ENCODE results near the gene INPP5A. TPM values are rescaled to one million over a fixed set of nuclear protein-coding genes. Genes with fewer than 3 reads are reported as not detected.

INPP5A gene
- total RNA-seq, 1 donor from 2014 or later: 36.3 TPM

DNA sequence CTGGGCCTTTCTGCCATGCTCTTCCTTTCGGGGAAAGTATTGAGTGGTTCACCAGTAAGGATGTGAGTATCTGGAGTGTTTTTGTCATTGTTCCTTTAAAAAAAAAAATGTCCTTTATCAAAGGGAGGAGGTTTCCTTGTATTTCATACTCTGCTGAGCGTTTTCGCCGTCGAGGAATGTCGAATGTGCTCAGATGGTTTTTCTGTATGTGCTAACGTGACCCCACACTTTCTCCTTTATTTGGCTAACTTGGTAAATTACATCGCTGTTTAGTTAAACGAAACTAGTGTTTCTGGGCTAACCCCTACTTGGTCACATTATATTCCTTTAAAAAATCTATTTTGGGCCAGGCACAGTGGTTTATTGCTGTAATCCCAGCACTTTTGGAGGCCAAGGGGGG, 45.9 kb downstream of the INPP5A start:
- Mint-ChIP-seq H3K36me3 (ENCODE audit: unreplicated experiment) (peaks cover 4% of the 10 kb centered on the region), H3K4me3 (ENCODE audit: unreplicated experiment) (no peak overlapping the region), H3K4me1 (ENCODE audit: low read depth, unreplicated experiment) (peaks cover 22% of the 10 kb centered on the region), H3K9me3 (ENCODE audit: unreplicated experiment) (no peaks in the 10 kb centered on the region), H3K27ac (ENCODE audit: unreplicated experiment) (no peak overlapping the region), H3K27me3 (ENCODE audit: unreplicated experiment) (no peaks in the 10 kb centered on the region)
- TF ChIP-seq CTCF (IDR thresholded peaks at IDR 0.05; ENCODE audit: partially characterized antibody, unreplicated experiment): no peak
- no peak for DNase-seq

- H3K9me3 Mint-ChIP-seq (ENCODE audit: unreplicated experiment): no peaks in the 10 kb centered on the region
- no peak for DNase-seq
- H3K36me3 Mint-ChIP-seq (ENCODE audit: unreplicated experiment): peaks cover 4% of the 10 kb centered on the region
- H3K27me3 Mint-ChIP-seq (ENCODE audit: unreplicated experiment): no peaks in the 10 kb centered on the region
- peaks cover 24% of the 10 kb centered on the region for H3K4me1 Mint-ChIP-seq (ENCODE audit: low read depth, unreplicated experiment)
- H3K4me3 Mint-ChIP-seq (ENCODE audit: unreplicated experiment): no peak overlapping the region
- no peak for TF ChIP-seq CTCF (IDR thresholded peaks at IDR 0.05; ENCODE audit: partially characterized antibody, unreplicated experiment)
- no peak overlapping the region for H3K27ac Mint-ChIP-seq (ENCODE audit: unreplicated experiment)
Observed at GRCh38 chr10:132584081-132584480, 46.5 kb downstream of the INPP5A start.

GRCh38 chr10:132585732-132586722, 48.4 kb downstream of the INPP5A start:
- TF ChIP-seq CTCF (IDR thresholded peaks at IDR 0.05; ENCODE audit: partially characterized antibody, unreplicated experiment): no peak
- Mint-ChIP-seq H3K9me3 (ENCODE audit: unreplicated experiment) (no peaks in the 10 kb centered on the region), H3K36me3 (ENCODE audit: unreplicated experiment) (peaks cover 4% of the 10 kb centered on the region), H3K27me3 (ENCODE audit: unreplicated experiment) (no peaks in the 10 kb centered on the region), H3K27ac (ENCODE audit: unreplicated experiment) (peak overlapping the region; percentile 8), H3K4me1 (ENCODE audit: low read depth, unreplicated experiment) (peaks cover 24% of the 10 kb centered on the region), H3K4me3 (ENCODE audit: unreplicated experiment) (peak overlapping the region; percentile 55)
- DNase-seq: no peak

DNA sequence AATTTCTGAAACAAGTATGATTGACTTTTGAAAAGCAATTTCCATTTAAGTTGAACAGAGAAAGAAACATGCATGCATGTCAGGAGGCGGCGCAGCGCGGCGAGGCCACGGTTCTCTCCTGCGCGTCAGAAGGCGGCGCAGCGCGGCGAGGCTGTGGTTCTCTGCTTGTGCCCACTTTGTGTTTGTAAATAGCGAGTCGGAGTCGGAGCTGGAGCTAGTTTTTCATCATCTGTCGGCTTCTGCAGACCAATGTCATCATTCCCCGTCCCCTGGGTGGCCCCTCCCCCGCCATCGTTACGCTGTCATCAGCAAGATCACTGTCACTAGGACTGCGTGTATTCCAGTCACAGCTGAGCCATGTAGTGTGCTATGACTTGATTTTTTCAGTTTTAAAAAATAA, 49.2 kb downstream of the INPP5A start:
- H3K36me3 Mint-ChIP-seq (ENCODE audit: unreplicated experiment): peaks cover 2% of the 10 kb centered on the region
- peak overlapping the region; percentile 55 for H3K4me3 Mint-ChIP-seq (ENCODE audit: unreplicated experiment)
- no peak for TF ChIP-seq CTCF (IDR thresholded peaks at IDR 0.05; ENCODE audit: partially characterized antibody, unreplicated experiment)
- H3K9me3 Mint-ChIP-seq (ENCODE audit: unreplicated experiment): no peaks in the 10 kb centered on the region
- H3K27ac Mint-ChIP-seq (ENCODE audit: unreplicated experiment): peak overlapping the region; percentile 8
- H3K4me1 Mint-ChIP-seq (ENCODE audit: low read depth, unreplicated experiment): peaks cover 24% of the 10 kb centered on the region
- peak; percentile 66 for DNase-seq
- peaks cover under 1% of the 10 kb centered on the region for H3K27me3 Mint-ChIP-seq (ENCODE audit: unreplicated experiment)

- H3K4me1 Mint-ChIP-seq (ENCODE audit: low read depth, unreplicated experiment): peaks cover 24% of the 10 kb centered on the region
- H3K4me3 Mint-ChIP-seq (ENCODE audit: unreplicated experiment): peak overlapping the region; percentile 45
- H3K36me3 Mint-ChIP-seq (ENCODE audit: unreplicated experiment): peaks cover 6% of the 10 kb centered on the region
- no peak for DNase-seq
- no peak for TF ChIP-seq CTCF (IDR thresholded peaks at IDR 0.05; ENCODE audit: partially characterized antibody, unreplicated experiment)
- peak overlapping the region; percentile 28 for H3K27ac Mint-ChIP-seq (ENCODE audit: unreplicated experiment)
- no peaks in the 10 kb centered on the region for H3K9me3 Mint-ChIP-seq (ENCODE audit: unreplicated experiment)
- H3K27me3 Mint-ChIP-seq (ENCODE audit: unreplicated experiment): peaks cover 1% of the 10 kb centered on the region
Observed at GRCh38 chr10:132587175-132587574, 49.6 kb downstream of the INPP5A start.
